ENCODE results near the gene AOC2.

AOC2 gene, protein sequence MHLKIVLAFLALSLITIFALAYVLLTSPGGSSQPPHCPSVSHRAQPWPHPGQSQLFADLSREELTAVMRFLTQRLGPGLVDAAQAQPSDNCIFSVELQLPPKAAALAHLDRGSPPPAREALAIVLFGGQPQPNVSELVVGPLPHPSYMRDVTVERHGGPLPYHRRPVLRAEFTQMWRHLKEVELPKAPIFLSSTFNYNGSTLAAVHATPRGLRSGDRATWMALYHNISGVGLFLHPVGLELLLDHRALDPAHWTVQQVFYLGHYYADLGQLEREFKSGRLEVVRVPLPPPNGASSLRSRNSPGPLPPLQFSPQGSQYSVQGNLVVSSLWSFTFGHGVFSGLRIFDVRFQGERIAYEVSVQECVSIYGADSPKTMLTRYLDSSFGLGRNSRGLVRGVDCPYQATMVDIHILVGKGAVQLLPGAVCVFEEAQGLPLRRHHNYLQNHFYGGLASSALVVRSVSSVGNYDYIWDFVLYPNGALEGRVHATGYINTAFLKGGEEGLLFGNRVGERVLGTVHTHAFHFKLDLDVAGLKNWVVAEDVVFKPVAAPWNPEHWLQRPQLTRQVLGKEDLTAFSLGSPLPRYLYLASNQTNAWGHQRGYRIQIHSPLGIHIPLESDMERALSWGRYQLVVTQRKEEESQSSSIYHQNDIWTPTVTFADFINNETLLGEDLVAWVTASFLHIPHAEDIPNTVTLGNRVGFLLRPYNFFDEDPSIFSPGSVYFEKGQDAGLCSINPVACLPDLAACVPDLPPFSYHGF

DNA sequence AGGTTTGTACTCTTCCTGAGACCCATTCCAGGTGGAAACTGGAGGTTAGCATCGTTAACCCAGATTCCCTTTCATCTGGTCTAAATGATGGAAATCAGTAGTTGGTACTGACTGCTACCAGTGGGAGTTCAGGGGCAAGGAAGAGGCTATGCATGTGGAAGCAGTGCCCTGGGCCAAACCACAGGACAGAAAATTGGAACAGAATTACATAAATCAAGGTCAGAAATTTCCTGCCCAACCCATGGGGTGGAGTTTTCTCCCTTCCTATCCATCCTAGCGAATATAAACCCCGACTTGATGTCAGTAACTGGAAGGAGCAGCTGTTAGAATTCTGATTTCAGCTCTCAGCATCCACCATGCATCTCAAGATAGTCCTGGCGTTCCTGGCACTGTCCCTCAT lies at the start of gene AOC2:
TSS of gene AOC2 (plus strand) at position 310 of the 400 bp plus-strand sequence. CDS start at position 357, 47 bp downstream.
- no peak for DNase-seq

DNA sequence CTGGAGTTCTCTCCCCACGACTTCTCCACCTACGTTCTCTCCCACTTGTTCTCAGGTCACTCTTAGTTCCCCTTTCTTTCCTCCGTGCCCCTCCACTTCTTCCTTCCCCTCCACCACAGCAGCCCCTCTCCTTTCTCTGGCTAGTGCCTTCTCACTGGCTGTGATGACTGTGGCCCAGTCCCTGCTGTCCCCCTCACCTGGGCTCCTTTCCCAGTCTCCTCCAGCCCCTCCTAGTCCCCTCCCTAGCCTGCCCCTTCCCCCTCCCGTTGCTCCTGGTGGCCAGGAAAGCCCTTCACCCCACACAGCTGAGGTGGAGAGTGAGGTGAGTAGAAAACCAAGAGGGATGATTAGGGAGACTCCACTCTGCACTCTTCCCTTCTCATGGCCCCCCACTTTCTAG lies 49.3 kb upstream of the AOC2 start:
- DNase-seq, result no peak

DNA sequence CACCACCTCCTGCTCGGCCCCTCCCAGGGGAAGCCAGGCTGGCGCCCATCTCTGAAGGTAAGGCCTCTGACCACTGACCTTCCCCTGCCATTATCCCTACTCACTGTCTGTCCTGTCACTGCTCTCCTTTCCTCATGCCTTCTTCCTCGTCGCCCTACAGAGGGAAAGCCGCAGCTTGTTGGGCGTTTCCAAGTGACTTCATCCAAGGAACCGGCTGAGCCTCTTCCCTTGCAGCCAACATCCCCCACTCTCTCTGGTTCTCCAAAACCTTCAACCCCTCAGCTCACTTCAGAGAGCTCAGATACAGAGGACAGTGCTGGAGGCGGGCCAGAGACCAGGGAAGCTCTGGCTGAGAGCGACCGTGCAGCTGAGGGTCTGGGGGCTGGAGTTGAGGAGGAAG lies 48.9 kb upstream of the AOC2 start:
- no peak for DNase-seq

DNA sequence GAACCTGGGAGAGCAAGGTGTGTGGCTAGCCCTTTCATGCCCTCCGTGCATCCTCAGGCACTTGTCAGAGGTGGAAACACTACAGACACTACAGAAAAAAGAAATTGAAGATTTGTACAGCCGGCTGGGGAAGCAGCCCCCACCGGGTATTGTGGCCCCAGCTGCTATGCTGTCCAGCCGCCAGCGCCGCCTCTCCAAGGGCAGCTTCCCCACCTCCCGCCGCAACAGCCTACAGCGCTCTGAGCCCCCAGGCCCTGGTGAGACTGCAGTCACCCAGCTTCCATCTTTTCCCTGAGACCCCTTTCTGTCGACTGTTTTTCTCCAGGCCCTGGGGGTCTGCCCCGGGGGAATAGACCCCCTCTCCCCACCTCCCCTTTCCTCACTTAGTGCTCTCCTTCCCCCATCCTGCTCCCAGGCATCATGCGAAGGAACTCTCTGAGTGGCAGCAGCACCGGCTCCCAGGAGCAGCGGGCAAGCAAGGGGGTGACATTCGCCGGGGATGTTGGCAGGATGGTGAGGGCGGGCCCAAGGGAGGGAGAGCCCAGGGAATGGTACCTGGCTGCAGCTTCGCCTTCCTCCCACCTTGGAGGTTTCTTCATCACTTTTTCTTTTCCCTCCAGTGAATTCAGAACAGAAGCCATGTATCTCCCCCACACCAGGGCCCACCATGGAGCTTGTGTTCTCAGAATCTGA lies 48.2 kb upstream of the AOC2 start:
- DNase-seq, result no peak

DNA sequence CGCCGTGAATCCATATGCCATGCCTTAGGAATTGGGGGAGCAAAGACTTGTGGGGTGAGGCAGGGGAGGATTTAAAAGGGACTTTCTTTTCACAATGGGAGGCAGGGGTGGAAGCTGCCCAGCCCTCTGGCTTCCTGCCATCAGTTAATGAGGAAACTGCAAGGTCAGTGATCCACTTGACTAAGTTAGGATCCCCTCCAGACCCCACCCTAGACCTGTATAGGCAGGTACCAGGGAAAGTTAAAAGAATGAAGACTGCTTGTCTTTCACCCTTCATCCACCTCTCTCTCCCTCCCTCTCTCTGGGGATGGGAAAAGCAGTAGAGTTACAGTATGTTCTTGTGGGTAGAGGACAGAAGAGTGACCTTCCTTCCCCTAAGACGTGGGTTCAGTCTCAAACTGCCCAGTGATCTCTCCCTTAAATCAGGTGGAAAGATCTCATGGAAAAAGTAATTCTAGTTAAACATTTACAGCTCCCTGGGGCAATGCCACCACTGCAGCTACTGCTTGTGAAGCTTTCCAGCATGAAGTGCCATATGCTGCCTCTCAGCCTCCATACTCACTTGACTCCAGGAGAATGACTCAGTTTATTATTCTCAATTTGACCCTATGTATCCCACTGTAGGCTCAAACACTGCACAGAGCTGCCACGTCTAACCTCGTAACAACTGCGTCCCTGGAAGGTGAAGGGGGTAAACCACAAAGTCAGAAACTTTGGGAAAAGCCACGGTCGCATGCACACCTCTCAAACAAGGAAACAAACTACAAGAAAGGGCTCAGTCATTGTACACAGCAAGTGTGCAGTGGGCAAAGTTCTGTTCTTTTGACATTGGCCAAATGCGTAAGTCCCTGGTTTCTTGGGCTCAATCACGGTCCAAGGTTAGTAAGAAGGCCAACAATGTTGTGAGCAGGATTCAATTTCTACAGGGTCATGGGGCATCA lies 47.0 kb upstream of the AOC2 start:
- no peak for DNase-seq

DNA sequence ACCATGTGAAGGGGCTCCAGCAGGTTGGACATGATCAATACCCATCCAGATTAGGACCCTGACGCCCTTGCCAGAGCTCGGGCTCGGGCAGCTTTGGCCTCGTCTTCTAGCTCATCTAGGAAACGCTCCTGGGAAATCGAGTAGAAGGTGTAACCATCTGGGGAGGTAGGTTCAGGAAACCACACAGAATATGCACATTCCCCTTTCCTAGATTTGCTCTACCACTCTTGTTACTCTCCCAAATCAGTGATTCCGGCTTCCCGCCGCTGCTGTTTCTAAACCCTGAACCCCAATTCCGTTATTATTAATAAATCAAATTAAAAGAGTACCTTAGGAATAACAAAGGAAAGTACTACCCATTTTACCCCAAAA lies 46.4 kb upstream of the AOC2 start:
- no peak for DNase-seq

DNA sequence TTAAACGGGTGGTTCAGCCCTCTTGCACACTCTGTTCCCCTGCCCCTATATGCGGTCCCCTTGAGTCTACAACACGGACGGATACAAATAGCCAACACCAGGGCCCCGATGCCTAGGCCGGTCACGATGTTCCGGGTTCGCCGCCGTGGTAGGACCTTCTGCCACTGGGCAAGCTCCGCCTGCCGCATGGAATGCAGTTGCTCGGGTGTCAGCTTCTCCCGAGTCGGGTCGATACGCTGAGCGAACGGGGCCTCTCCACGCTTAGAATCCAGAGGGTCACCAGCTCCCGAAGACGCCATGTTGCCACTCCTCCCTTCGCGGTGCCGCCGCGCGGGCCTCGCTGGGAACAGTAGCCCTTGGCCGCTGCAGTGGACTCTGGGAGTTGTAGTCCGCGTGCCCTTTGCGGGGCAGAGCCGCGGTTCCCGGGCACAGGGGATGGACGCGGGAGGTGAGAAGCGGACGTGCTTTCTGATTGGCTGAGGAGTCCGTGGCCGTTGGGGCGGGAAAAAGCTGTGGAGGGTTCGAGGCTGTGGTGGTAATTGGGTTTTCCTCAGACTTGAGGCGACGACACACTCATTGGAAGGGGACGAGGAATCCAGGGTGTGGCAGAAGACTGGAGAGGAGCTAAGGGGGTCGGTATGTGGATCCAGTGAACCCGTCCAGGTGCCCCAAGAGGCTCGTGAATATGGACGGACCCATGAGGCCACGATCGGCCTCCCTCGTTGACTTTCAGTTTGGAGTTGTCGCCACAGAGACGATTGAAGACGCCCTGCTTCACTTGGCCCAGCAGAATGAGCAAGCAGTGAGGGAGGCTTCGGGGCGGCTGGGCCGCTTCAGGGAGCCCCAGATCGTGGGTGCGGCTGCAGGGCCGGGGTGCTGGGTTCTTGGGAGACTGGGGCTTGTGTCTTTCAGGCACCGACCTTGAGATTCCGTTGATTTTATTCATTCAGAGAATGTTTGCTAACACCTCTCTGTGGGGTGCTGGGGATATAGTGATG lies 45.7 kb upstream of the AOC2 start, which contains the start of the genes CNTD1 and COA3:
TSS of gene CNTD1 (plus strand) at position 479 of the 998 bp plus-strand sequence. CDS start at position 686, 207 bp downstream.
TSS of gene COA3 (minus strand) at position 322 of the 998 bp plus-strand sequence. CDS start at position 299, 23 bp downstream.
- peak; percentile 83 to 87 for DNase-seq

DNA sequence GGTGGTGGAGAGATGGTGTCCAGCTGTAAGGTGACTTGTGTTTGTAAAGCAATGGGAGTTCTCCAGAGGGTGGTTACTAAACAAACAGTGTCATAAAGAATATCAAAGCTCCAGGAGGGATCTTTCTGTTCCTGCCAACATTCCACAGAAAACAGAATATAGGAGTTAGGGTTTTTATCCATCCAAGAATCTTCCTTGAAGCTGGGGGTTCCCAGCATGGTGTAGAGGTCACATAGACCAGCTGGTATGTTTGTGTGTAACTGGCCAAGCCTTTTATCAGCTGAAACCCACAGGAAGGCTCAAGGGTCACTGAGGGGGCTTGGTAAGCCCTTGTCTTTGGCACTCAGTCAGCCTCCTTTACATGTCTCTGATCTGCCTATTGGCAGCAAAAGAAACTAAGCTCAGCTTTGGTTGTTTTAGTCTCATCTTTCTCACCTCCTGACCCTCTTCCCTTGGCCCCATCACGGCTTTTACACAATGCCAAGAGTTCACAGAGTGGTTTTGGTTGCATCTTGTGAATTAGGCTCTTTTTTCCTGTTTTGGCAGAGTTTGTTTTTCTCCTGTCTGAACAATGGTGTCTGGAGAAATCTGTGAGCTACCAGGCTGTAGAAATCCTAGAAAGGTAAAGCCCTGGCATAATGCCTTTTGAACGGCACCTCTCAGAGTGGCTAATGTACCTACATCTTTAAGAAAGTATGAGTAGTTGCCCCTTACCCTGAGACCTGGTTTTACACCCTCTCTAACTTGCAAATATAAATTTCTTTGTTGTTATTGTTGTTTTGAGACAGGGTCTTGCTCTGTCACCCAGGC lies 41.1 kb upstream of the AOC2 start:
- DNase-seq, result no peak

DNA sequence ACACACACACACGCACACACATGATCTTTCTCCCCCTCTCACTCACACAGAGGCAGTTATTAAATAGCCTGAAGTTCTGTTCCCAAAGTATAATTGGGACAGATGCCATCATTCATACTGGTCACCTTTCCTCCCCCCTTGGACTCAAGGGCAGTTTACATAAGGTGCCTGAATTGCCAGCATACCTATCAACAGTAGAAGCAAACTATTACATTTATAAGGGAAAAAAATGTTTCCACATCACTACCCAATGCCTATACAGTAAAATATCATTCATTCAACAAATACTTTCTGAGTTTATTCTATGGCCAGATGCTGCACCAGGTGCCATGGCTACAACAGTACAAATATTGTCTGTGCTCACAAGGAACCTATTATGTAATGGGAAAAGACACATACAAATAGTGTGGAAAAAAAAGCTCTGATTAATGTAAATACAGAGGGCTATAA lies 39.4 kb upstream of the AOC2 start:
- no peak for DNase-seq

DNA sequence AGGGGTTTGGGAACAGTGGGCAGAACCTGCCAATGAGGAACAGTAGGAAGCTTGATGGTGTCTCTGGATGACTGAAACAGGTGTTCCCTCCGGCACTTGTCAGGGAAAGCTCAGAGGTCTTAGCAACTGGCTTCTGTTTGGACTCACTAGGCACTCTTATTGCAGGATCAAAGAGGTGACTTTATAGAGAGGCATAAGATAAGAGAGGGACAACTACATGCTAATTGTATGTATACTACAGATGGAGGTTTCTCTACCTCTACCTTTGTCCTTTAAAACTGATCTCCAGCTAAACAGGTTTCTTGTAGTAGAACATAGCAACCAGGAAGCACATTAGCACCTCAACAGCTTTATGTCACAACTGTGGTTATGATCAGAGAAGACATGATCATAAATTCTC lies 38.1 kb upstream of the AOC2 start:
- DNase-seq, result no peak

DNA sequence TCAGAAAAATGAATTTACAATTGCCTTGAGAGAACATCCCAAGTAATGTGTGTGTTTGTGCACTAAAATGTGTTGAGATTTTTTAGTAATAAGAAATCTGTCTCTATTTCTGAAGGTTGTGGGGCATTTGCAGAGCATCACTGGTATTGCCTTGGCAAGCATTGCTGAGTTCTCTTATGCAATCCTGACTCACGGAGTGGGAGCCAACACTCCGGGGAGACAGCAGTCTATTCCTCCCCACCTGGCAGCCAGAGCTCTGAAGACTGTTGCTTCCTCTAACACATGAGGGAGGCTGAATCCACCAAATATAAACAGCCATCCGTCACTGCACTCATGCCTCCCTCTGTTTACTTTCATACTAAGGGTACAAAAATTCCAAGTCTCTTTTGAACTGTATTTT lies 35.1 kb upstream of the AOC2 start:
- DNase-seq, result peak; percentile 60 to 64

DNA sequence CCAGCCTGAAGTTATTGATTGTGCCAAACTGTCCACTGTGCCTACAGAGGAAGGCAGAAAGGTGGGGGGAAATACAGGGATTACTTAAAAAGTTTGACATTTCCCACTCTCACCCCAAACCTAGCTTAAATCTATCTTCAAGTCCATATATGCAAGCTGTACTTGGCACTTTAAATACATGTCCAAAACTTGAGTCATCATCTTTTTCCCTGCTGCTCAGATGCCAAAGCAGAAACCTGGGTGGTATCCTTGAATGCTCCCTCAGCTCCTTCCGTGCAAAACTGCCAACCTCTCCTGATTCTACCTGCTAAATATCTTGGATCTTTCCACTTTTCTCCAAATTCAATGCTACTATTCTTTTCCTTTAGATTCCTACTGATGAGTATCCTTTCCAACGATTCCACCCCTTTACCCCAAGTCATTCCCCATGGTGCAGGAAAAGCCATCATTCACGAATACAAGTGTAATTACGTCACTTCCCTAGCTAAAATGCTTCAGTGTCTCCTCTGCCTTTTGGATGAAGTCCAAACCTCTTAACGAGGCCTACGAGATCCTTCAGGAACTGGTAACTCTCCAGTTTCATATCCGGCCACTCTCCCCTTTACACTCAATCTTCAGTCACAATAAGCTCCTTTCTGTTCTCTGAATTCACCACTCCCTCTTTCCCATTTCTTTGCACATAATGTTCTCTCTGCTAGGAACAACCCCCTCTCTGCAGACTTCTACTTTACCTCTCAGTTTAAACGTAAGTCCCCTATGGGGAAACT lies 29.6 kb upstream of the AOC2 start:
- DNase-seq, result no peak

DNA sequence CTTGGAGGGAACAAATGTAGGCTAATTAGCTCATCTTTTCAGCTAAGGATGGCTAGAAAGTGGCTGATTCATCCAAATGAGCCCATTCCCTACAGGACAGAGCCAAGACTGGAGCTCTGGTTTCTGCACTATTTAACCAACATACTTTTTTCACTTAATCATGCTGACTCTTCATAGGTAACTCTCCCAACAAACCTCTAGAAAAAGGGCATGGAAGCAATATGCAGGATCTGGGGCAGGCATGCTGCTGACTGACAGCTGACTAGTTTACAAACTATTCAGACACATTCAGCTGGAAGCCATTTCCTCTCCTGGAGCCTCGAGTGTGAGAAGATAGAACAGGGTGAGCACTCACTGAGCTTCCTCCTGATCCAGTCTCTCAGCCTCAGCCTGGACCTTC lies 26.5 kb upstream of the AOC2 start:
- DNase-seq, result no peak

DNA sequence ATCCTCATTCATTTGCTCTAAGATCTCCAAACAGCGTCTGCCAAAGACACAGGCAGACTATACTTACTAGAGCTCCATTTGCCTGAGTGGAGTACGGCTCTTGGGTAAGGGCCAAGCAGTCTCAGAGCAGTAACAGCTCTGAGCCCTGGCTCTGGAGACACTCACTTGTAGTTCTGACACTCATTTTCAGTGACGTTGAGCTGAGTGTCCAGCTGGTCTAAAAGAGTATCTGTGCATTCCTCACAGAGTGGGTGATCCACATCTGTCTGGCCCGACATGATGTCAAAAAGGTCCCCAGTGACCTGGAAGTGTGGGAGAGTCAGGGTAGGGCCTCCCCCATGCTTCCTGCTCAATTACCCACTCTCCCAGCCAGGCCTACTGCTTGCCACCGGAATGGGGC lies 26.0 kb upstream of the AOC2 start:
- DNase-seq, result no peak

DNA sequence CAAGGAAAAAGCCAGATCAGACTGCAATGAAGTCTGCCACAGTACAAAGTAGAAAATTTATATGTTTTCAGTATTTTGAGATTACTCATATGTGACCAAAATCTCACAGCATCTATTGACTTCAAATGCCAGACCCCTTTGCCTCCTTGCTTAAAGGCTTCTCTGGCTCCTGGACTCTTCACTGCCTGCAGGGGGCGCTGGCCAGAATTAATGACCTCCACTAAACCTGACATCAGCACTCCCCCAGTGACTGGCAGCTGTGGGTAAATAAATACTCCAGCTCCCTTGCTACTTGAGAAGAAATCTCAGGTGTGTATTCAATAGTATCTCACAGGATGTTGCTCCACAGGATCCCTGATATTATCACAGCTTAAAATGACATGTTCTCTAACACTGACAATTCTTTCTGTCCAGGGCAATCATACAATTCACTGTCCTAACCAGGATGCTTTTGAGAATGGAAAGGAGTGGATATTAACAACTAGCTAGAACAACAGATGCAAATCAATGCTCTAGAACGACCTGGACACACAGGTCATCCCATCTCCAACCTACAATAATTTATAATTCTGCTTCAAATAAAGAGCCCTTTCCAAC lies 24.3 kb upstream of the AOC2 start:
- peak; percentile 80 to 81 for DNase-seq

DNA sequence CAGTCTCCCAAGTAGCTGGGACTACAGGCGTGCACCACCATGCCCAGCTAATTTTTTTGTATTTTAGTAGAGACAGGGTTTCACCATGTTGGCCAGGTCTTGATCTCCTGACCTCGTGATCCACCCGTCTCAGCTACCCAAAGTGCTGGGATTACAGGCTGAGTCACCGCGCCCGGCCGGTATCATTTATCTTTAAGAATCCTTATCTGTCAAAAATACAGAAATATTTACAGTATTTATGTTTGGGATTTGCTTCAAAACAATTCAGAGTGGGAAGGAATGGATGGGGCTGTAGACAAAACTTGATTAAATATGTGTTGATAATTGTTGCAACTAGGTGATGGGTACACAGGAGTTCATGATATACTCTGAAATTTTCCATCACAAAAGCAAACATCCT lies 23.2 kb upstream of the AOC2 start:
- DNase-seq, result no peak

DNA sequence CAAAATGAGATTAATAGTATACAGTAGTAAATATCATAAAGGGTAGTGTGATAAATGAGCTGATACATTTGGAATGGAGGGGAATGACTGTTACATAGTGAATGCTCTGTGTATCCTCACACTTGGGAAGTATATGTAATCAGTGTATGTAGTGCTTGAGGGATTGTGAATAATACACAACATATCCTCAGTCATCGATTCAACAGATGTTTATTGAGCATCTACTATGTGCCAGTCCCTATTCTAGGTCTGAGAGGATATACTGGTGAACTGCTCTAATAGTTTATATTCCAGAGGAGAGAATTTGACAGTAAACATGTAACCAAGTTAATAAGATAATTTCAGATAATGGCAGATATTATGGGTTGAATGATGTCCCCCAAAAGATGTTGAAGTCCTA lies 16.9 kb upstream of the AOC2 start:
- no peak for DNase-seq

DNA sequence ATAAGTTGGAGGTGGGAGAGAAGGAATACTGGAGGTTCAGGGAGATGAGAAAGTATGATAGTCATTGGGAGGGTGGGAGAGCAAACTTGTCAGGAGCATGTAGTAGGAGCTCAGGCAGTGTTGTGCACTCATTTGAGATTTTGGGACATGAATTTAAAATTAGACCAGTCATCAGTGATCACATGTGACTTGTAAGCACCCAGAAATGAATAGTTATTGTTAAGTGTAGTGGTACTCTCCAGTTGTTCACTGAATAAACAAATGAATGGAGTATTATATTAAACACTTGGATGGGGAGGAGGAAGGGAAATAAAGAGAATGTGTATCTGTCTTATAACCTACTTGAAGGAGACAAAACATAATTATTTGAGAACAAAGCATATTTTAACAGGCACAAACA lies 13.4 kb upstream of the AOC2 start:
- no peak for DNase-seq

All from AML-193 (cell line).